Upper lobe of right lung (tissue), 1 donor: ENCODE measurements around the gene DMKN. TPM values are rescaled to one million over a fixed set of nuclear protein-coding genes. Genes with fewer than 3 reads are reported as not detected.

Experiments
- ATAC-seq: fragments of 200-7000 bp; cut with Tn5 transposase; one replicate; pipeline ENCODE4 v1.9.1; 2020; ENCODE audit warnings: mild to moderate bottlenecking, moderate library complexity
- DNase-seq: peaks from one replicate; pipeline ENCODE4 v3.0.0-alpha.2; 2020
- H3K27ac ChIP-seq: fragments of 200-600 bp; one replicate; pipeline ENCODE4 v1.8.0; 2022
- H3K27me3 ChIP-seq: fragments of 200-600 bp; one replicate; pipeline ENCODE4 v1.8.0; 2022; ENCODE audit warnings: mild to moderate bottlenecking
- H3K36me3 ChIP-seq: fragments of 200-600 bp; one replicate; pipeline ENCODE4 v1.8.0; 2022
- H3K4me1 ChIP-seq: fragments of 200-600 bp; one replicate; pipeline ENCODE4 v1.8.0; 2022
- H3K4me3 ChIP-seq: fragments of 200-600 bp; one replicate; pipeline ENCODE4 v1.8.0; 2022; ENCODE audit warnings: mild to moderate bottlenecking
- H3K9me3 ChIP-seq: fragments of 200-600 bp; one replicate; pipeline ENCODE4 v1.8.0; 2022
- CTCF ChIP-seq: fragments of 200-600 bp; IDR thresholded peaks from one replicate; pipeline ENCODE4 v1.8.0; 2022; ENCODE audit warnings: antibody characterized with exemption
- intact Hi-C: fragments of 100-400 bp; cut with DNase I; formaldehyde crosslinking; loops from one replicate; pipeline ENCODE4 v1.11.0; 2022
- total RNA-seq: library from RNA; stranded (reverse); fragmentation: NEBNext Ultra II Directional; extraction: Animal tissue kit (Norgen Biotek cat#: 25700); gene quantifications from one replicate; pipeline ENCODE4 v1.2.1, GENCODE V29; 2021
- donor health status: DM: no; HTN: yes; CAD: no; lungs with severe emphysema.

DMKN gene
- total RNA-seq, 1 donor from 2014 or later = 79.8 TPM

DNA sequence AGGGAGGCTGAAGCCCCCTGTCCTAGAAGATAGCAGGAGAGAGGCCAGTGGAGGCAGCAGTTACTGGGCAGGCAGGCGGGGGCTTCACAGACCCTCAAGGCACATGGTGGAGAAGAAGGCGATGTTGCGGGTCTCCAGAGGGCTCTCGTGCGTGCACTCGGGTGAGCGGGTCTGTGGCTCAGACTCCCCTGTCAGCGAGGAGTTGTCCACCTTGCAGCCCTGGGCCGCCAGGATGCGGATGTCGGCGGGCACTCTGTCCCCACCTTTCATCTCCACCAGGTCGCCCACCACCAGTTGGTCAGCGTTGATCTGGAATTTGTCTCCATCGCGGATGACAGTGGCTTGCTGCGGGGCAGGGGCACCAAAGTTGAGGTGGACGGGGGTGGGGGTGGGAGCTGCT, 46.8 kb upstream of the DMKN start:
- Histone ChIP-seq H3K27ac (no peak overlapping the region), H3K36me3 (no peaks in the 10 kb centered on the region), H3K9me3 (no peaks in the 10 kb centered on the region), H3K27me3 (peaks cover 21% of the 10 kb centered on the region), H3K4me1 (peaks cover 6% of the 10 kb centered on the region), H3K4me3 (no peak overlapping the region)
- DNase-seq (no peak), ATAC-seq (no peak)
- intact Hi-C loops = no loop called here
- no peak for TF ChIP-seq CTCF

DNA sequence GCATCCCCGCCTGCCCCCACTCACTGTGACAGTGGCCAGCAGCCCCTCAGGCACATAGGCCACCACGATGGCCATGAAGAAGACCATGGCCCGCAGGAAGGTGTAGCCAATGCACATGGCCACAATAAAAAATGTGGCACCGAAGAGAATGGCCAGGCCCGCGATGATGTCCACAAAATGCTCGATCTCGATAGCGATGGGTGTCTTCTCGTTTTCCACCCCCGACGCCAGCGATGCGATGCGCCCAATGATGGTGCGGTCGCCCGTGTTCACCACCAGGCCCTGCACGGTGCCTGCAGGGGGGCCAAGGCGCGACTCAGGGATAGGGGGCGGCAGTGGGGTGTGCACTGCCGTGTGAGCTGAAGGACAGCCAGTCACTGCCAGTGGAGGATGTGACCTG, 46.3 kb upstream of the DMKN start:
- no peaks in the 10 kb centered on the region for H3K36me3 ChIP-seq
- H3K4me3 ChIP-seq = no peak overlapping the region
- intact Hi-C loops = no loop called here
- no peaks in the 10 kb centered on the region for H3K9me3 ChIP-seq
- TF ChIP-seq CTCF = no peak
- DNase-seq (no peak), ATAC-seq (no peak)
- H3K27ac ChIP-seq = no peak overlapping the region
- peaks cover 6% of the 10 kb centered on the region for H3K4me1 ChIP-seq
- peaks cover 21% of the 10 kb centered on the region for H3K27me3 ChIP-seq

DNA sequence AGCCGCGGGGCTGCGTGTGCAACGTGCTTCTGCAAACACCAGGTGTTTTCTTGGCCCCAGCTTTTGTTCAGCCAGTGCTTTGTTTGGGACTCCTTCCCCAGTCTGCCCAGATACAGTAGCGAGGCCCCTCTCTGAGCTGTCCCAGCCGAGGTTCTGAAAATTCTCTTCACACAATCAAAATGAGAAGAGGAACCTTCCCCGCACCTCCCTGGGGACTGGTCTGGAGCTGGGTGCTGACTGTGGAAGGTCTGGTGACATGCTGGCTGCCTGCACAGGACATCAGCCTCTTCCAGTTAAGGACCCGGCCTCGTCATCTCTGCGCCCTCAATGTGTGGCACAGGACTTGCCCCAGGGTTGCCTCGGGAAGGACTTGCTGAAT, 45.8 kb upstream of the DMKN start:
- Histone ChIP-seq H3K4me3 (no peak overlapping the region), H3K9me3 (no peaks in the 10 kb centered on the region), H3K36me3 (no peaks in the 10 kb centered on the region), H3K27ac (no peak overlapping the region), H3K4me1 (peaks cover 6% of the 10 kb centered on the region), H3K27me3 (peaks cover 21% of the 10 kb centered on the region)
- no peak for DNase-seq
- TF ChIP-seq CTCF = no peak
- intact Hi-C loops = no loop called here
- no peak for ATAC-seq

DNA sequence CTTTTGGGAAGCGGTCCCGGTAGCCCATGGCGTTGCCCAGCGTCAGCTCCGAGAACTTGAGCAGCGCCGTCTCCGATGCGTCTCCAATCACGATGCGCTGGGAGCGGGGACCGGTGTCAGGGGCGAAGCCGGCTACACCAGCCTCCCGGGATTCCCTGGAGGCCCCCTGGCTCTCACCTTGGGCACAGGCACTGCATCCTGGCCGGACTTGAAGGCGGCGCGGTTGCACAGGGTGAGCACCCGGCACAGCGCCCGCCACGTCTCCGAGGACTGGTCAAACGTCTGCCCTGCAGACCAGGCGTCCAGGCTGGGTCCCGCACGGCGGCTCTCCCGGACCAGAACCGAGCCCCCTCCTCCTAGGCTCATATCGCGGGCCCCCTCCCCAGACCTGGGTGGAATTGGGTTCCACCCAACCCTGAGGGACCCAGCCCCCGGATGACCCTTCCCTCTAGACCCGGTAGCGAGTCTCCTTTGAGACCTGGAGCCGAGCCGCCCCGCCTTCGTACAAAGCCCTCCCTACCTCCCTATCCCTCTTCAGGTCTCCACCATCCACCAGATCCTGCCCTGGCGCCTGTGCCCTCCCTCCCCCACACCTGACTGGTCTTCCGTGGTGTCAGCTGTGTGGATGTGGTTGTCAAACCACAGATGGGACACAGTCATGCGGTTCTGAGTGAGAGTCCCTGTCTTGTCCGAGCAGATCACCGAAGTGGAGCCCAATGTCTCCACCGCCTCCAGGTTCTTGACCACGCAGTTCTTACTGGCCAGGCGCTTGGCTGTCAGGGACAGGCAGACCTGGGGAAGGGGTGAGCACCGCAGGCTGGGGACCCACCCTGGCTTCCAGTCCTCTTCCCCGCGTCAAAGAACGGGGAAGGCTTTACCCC, 45.2 kb upstream of the DMKN start:
- intact Hi-C loops = no loop called here
- no peak for TF ChIP-seq CTCF
- H3K27me3 ChIP-seq = peaks cover 21% of the 10 kb centered on the region
- H3K36me3 ChIP-seq = no peaks in the 10 kb centered on the region
- no peak for DNase-seq
- no peaks in the 10 kb centered on the region for H3K9me3 ChIP-seq
- H3K27ac ChIP-seq = no peak overlapping the region
- peak overlapping the region; percentile 31 for H3K4me3 ChIP-seq
- peaks cover 6% of the 10 kb centered on the region for H3K4me1 ChIP-seq
- ATAC-seq = no peak

- no peaks in the 10 kb centered on the region for H3K36me3 ChIP-seq
- H3K4me3 ChIP-seq = peak overlapping the region; percentile 31
- intact Hi-C loops = no loop called here
- DNase-seq (peak; percentile 84), ATAC-seq (peak; percentile 69)
- no peak for TF ChIP-seq CTCF
- peaks cover 21% of the 10 kb centered on the region for H3K27me3 ChIP-seq
- no peak overlapping the region for H3K27ac ChIP-seq
- H3K4me1 ChIP-seq = peaks cover 6% of the 10 kb centered on the region
- H3K9me3 ChIP-seq = no peaks in the 10 kb centered on the region
These were observed 44.3 kb upstream of the DMKN start for GRCh38 chr19:35557539-35558399.
